PC-3 (cell line): Measurements from ENCODE around the gene TSPYL2. TPM values are rescaled to one million over a fixed set of nuclear protein-coding genes. Genes with fewer than 3 reads are reported as not detected.

Experiments used
- ATAC-seq: fragments of 200-7000 bp; cut with Tn5 transposase; 2 replicates; pipeline ENCODE4 v1.9.1; 2020; ENCODE audit warnings: mild to moderate bottlenecking, moderate library complexity
- BruUV-seq: library from RNA; stranded (reverse); fragments of 400-500 nt; replicated peaks from 2 replicates; lab custom pipeline; 2021; lab: Mats Ljungman, UMichigan
- CTCF ChIA-PET: fragments of 300-600 bp; sonication (Branson Sonifier 250); formaldehyde crosslinking; loops from one replicate; lab custom pipeline; 2022; ENCODE audit warnings: antibody characterized with exemption; lab: Charles Lee
- POLR2A ChIA-PET: fragments of 300-600 bp; sonication (Branson Sonifier 250); formaldehyde crosslinking; loops from one replicate; lab custom pipeline; 2022; ENCODE audit warnings: antibody characterized with exemption; ENCODE audit not compliant: unreplicated experiment; lab: Charles Lee
- DNase-seq: peaks from one replicate; pipeline ENCODE4 v3.0.0-alpha.2; 2015
- H2AFZ ChIP-seq: fragments of 300-600 bp; sonication (generic); 2 replicates; pipeline ENCODE4 v1.6.0; 2016; ENCODE audit warnings: antibody characterized with exemption, low read length
- H3F3A ChIP-seq: fragments of 300-600 bp; sonication (generic); one replicate; pipeline ENCODE4 v1.6.0; 2017; ENCODE audit warnings: antibody characterized with exemption, low read length, control low read depth, mild to moderate bottlenecking; ENCODE audit not compliant: unreplicated experiment
- H3K27ac ChIP-seq: fragments of 300-600 bp; sonication (generic); 2 replicates; pipeline ENCODE4 v1.5.1; 2016; ENCODE audit warnings: mild to moderate bottlenecking, low read length
- H3K27me3 ChIP-seq: fragments of 300-600 bp; sonication (generic); 2 replicates; pipeline ENCODE4 v1.6.1; 2016; ENCODE audit warnings: low read length, mixed read lengths
- H3K36me3 ChIP-seq: fragments of 300-600 bp; sonication (generic); 2 replicates; pipeline ENCODE4 v1.6.1; 2016; ENCODE audit warnings: low read depth, mixed run types, low read length, mixed read lengths
- H3K4me1 ChIP-seq: fragments of 300-600 bp; sonication (generic); 2 replicates; pipeline ENCODE4 v1.5.1; 2016; ENCODE audit warnings: low read length; ENCODE audit not compliant: insufficient read depth
- H3K4me2 ChIP-seq: fragments of 300-600 bp; sonication (generic); 2 replicates; pipeline ENCODE4 v1.6.0; 2016; ENCODE audit warnings: low read length
- H3K4me3 ChIP-seq: fragments of 300-600 bp; sonication (generic); 2 replicates; pipeline ENCODE4 v1.5.1; 2016; ENCODE audit warnings: mild to moderate bottlenecking, low read length, mixed read lengths
- H3K79me2 ChIP-seq: fragments of 300-600 bp; sonication (generic); 2 replicates; pipeline ENCODE4 v1.6.1; 2017; ENCODE audit warnings: low read length, mixed read lengths
- H3K9ac ChIP-seq: fragments of 300-600 bp; sonication (generic); 2 replicates; pipeline ENCODE4 v1.6.0; 2016; ENCODE audit warnings: mild to moderate bottlenecking, low read length
- H3K9me2 ChIP-seq: fragments of 300-600 bp; sonication (generic); replicated peaks from 2 replicates; pipeline ENCODE4 v1.6.1; 2016; ENCODE audit warnings: mixed run types, low read length, mixed read lengths
- H3K9me3 ChIP-seq: fragments of 300-600 bp; sonication (generic); 2 replicates; pipeline ENCODE4 v1.6.1; 2016; ENCODE audit warnings: low read length, mixed read lengths
- H4K20me1 ChIP-seq: fragments of 300-600 bp; sonication (generic); 2 replicates; pipeline ENCODE4 v1.6.1; 2016; ENCODE audit warnings: low read length, mixed read lengths
- EZH2 ChIP-seq: fragments of 300-600 bp; sonication (generic); IDR thresholded peaks from one replicate; pipeline ENCODE4 v1.6.1; 2017; ENCODE audit warnings: antibody characterized with exemption, mild to moderate bottlenecking, low read length; ENCODE audit not compliant: unreplicated experiment
- EZH2phosphoT487 ChIP-seq: fragments of 300-600 bp; sonication (generic); IDR thresholded peaks from 2 replicates; pipeline ENCODE4 v1.6.1; 2018; ENCODE audit warnings: mild to moderate bottlenecking, antibody characterized with exemption, low read length, borderline replicate concordance
- intact Hi-C: fragments of 100-400 bp; cut with micrococcal nuclease; formaldehyde crosslinking; loops from 2 replicates; pipeline ENCODE4 v1.9.0; 2023
- total RNA-seq: library from RNA; depleted of rRNA; stranded (reverse); fragments of >200 nt; gene quantifications from 2 replicates; pipeline ENCODE4 v1.2.3, GENCODE V29; 2014
- TF ChIP-seq, protein P1 (sequence below): fragments of 300-600 bp; sonication (generic); conservative IDR thresholded peaks from 2 replicates; pipeline ENCODE4 v1.5.1; 2017; ENCODE audit warnings: antibody characterized with exemption, low read depth, mild to moderate bottlenecking, low read length

Gene TSPYL2
- total RNA-seq, 1 experiment from 2014 or later, result 22.4 TPM

DNA sequence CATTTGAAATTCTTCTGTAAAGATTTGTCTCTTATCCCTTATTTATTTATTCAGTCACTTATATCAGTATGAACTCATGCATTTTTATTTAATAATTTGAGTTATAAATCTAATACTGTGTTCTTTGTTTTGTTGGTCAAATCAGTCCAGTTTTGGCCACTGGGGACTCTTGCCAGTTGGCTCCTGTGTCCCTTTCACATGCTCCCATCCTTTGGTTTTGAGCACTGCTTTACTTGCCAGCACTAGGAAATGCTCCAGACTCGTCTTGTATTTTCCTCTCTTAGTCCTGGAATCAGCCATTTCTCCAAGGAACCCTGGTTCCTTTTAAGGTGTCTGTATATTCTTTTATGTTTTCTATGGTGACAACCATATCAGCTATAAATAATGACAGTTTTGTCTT, 39.8 kb downstream of the TSPYL2 start:
- DNase-seq, result no peak
- no peaks in the 10 kb centered on the region for H3K27me3 ChIP-seq
- intact Hi-C loops, result no loop called here

DNA sequence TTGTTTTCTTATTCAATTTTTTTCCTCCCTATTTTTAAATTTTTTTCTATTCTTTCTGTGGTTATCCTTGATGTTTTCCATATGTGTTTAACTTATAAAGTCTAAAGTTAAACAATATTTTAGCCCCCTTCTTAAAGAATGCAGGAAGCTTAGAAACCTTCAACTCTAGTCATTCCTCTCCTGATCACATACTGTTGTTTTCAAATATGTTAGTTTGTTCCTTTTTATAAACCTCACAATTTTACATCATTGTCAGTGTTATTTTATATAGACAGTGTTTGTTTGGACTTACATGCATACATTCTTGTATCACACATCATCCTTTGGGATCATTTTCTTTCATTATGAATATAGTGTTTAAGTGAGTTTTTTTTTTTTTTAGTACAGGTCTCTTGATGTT, 43.3 kb downstream of the TSPYL2 start:
- no peak for DNase-seq
- Histone ChIP-seq H3K4me1 (peaks cover 26% of the 10 kb centered on the region), H3K9ac (no peak overlapping the region), H2AFZ (no peak overlapping the region), H3K4me3 (no peak overlapping the region), H4K20me1 (no peaks in the 10 kb centered on the region), H3K36me3 (no peaks in the 10 kb centered on the region), H3K27ac (no peak overlapping the region), H3F3A (no peaks in the 10 kb centered on the region), H3K79me2 (peaks cover 16% of the 10 kb centered on the region; the same call in 1 of the 2 replicates), H3K4me2 (no peak overlapping the region), H3K9me3 (no peaks in the 10 kb centered on the region), H3K27me3 (no peaks in the 10 kb centered on the region), H3K9me2 (no peaks in the 10 kb centered on the region)
- no peak for ATAC-seq
- ChIA-PET POLR2A (no interaction called here), CTCF (no interaction called here)
- TF ChIP-seq, protein P1, sequence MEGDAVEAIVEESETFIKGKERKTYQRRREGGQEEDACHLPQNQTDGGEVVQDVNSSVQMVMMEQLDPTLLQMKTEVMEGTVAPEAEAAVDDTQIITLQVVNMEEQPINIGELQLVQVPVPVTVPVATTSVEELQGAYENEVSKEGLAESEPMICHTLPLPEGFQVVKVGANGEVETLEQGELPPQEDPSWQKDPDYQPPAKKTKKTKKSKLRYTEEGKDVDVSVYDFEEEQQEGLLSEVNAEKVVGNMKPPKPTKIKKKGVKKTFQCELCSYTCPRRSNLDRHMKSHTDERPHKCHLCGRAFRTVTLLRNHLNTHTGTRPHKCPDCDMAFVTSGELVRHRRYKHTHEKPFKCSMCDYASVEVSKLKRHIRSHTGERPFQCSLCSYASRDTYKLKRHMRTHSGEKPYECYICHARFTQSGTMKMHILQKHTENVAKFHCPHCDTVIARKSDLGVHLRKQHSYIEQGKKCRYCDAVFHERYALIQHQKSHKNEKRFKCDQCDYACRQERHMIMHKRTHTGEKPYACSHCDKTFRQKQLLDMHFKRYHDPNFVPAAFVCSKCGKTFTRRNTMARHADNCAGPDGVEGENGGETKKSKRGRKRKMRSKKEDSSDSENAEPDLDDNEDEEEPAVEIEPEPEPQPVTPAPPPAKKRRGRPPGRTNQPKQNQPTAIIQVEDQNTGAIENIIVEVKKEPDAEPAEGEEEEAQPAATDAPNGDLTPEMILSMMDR, result no peak
- TF ChIP-seq EZH2, result no peak
- no peak for TF ChIP-seq EZH2phosphoT487
- no TSS peak for BruUV-seq
- intact Hi-C loops, result no loop called here

More for the DNA sequence above, 39.8 kb downstream of the TSPYL2 start:
- Histone ChIP-seq H4K20me1 (no peaks in the 10 kb centered on the region), H3K9me2 (no peaks in the 10 kb centered on the region), H3K4me1 (peaks cover 12% of the 10 kb centered on the region; the same call in 1 of the 2 replicates), H2AFZ (no peak overlapping the region), H3K9ac (no peak overlapping the region), H3K36me3 (no peaks in the 10 kb centered on the region), H3K9me3 (no peaks in the 10 kb centered on the region), H3K27ac (no peak overlapping the region), H3F3A (no peaks in the 10 kb centered on the region), H3K4me2 (no peak overlapping the region), H3K79me2 (peaks cover 13% of the 10 kb centered on the region; the same call in 1 of the 2 replicates), H3K4me3 (no peak overlapping the region)
- no TSS peak for BruUV-seq
- no peak for TF ChIP-seq EZH2phosphoT487
- no peak for TF ChIP-seq EZH2
- TF ChIP-seq, protein P1, result no peak
- no peak for ATAC-seq
- CTCF ChIA-PET, result no interaction called here
- POLR2A ChIA-PET, result no interaction called here

DNA sequence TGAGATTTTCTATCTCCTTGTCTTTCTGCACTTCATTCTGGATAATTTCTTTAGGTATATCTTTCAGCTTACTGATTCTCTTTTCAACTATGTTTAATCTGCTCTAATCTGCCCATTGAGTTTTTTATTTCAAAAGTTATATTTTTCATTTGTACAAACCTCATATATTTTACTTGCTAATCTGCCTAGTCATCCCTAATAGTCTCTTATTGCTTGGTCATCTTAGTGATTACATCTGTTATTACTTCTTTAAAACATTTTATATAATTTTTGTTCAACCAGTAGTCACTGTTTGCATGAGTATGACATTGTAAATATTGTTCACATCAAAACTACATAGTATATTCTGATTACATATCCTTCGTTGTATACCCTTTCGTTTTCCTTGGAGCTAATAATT, 44.2 kb downstream of the TSPYL2 start:
- CTCF ChIA-PET, result no interaction called here
- H3K4me1 ChIP-seq, result peaks cover 26% of the 10 kb centered on the region

More for the DNA sequence above, 44.2 kb downstream of the TSPYL2 start:
- H3K36me3 ChIP-seq, result no peaks in the 10 kb centered on the region
- H3K4me2 ChIP-seq, result no peak overlapping the region
- no peak overlapping the region for H3K4me3 ChIP-seq
- H3K27ac ChIP-seq, result no peak overlapping the region
- BruUV-seq, result no TSS peak
- H3K79me2 ChIP-seq, result peaks cover 16% of the 10 kb centered on the region; the same call in 1 of the 2 replicates
- H4K20me1 ChIP-seq, result no peaks in the 10 kb centered on the region
- DNase-seq (no peak), ATAC-seq (no peak)
- POLR2A ChIA-PET, result no interaction called here
- intact Hi-C loops, result no loop called here
- no peaks in the 10 kb centered on the region for H3K9me3 ChIP-seq
- no peaks in the 10 kb centered on the region for H3K9me2 ChIP-seq
- no peak overlapping the region for H3K9ac ChIP-seq
- H3K27me3 ChIP-seq, result no peaks in the 10 kb centered on the region
- TF ChIP-seq, protein P1, result no peak
- TF ChIP-seq EZH2 (no peak), EZH2phosphoT487 (no peak)
- no peaks in the 10 kb centered on the region for H3F3A ChIP-seq
- no peak overlapping the region for H2AFZ ChIP-seq
